DMS153 (cell line): Measurements from ENCODE around the gene ZNF282.
A peak's percentile ranks its signal among the peaks of the same experiment; 100 is the strongest.
"Not testable (repeated sequence)": the region's sequence is repeated elsewhere in the genome, so short reads cannot be mapped to it uniquely, and the experiment has no call there.

Experiments
- DNase-seq: peaks from one replicate; lab custom pipeline; 2025; lab: John Stamatoyannopoulos, UW

ZNF282 gene

DNA sequence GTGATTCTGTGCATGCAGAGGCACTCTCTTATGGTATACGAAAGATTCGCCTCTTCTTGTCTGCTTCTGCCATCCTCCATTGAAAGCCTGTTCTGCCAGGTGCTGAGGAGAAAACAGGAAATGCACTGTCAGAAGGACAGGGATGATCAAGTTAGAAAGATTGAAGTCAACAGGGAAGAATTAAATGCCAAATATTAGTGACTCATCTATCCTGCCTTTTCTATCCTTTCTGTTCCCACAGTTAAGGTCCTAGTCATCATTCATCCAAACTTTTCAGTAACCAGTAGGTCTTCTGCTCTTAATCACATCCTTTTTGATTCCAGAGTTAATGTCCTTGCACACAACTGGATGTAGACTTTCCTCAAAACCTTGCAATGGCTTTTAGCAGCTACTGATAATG is 61.8 kb downstream of the ZNF282 start:
- no peak for DNase-seq

DNA sequence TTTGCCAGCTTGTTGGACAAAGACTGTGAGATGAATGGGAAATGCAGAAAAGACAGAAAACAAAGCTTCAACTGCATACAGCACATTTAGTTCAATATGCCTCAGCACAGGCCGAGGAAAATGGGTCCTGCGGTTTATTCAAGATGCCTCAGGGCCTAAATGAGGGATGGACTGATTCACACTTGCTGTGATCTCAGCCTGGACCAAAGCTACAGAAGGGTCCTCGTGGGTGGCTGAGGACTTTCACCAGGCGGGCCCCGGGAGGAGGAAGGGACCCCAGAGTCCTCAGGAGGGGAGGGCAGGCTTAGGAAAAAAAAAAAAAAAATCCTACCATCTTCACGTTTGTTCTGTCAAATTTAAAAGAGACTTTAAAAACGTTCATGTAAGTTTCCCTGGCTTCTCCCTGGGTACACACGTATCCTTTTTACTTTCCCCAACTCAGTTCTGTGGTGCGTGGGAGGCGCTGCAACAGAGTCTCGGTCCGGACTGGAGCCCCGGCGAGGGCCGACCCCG is 66.0 kb downstream of the ZNF282 start:
- DNase-seq, result no peak

DNA sequence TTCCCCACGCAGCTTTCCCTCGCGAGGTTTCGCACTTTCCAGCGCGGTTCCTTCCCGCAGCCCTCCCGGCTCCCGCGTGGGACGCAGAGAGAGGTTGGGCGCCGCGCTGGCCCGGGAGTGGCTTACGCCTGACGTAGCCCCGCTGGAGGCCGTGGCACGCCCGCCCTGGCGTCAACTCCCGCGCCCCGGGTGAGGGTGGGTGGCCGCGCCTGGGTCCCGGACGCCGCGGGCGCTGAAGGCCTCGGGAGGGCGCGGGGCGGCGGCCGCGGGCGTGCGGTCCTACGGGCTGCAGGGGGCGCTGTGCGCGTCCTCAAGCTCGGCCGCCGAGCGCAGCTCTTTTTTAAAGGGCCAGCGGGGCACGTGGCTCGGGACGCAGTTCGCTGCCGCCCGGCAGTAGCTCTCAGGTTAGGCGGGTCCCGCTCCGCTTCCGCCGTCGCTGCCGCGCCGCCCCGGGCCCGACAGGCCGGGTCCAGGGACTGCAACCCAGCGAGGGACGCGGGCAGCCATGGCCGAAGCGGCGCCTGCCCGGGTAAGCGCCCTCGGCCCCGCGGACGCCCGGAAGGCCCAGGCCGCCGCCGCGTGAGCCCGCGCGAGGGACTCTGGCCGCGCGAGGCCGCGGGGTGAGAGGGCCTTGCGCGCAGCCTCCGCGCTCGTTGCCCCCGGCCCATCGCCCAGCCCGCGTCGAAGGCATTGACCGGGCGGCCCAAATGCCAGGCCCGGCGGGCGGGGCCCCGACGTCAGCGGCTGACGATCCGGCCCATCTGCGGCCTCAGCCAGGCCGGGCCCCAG is 66.7 kb downstream of the ZNF282 start, which contains the start of gene ZNF783:
Gene ZNF783 (plus strand): TSS at position 368 of the 789 bp plus-strand sequence. CDS start 138 bp downstream, at position 506.
- peak; percentile 77 for DNase-seq

DNA sequence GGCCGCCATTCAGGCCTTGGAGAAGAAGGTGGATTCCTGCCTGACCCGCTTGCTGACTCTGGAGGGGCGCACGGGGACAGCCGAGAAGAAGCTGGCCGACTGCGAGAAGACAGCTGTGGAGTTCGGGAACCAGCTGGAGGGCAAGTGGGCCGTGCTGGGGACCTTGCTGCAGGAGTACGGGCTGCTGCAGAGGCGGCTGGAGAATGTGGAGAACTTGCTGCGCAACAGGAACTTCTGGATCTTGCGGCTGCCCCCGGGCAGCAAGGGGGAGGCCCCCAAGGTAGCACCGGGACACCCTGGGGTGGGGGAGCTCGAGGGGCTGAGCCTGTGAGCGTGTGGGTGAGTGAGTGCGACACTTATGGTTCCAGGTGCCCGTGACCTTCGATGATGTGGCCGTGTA is 71.1 kb downstream of the ZNF282 start:
- no peak for DNase-seq

DNA sequence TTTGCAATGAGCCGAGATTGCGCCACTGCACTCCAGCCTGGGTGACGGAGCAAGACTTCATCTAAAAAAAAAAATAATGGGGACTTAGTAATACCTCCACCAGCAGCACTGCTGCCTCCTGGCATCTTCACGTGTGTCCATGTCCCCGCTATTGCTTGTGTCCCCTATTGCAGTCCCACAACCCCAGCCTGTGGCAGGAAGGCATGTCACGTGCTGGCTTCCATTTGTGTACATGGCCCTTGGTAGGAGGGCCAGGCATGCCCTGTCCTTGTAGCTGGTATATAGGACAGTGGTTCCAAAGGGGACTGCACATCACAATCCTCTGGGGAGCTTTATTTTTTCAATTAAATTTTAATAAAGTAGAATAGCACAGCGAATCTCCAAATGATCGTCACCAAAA is 72.4 kb downstream of the ZNF282 start:
- DNase-seq, result no peak

DNA sequence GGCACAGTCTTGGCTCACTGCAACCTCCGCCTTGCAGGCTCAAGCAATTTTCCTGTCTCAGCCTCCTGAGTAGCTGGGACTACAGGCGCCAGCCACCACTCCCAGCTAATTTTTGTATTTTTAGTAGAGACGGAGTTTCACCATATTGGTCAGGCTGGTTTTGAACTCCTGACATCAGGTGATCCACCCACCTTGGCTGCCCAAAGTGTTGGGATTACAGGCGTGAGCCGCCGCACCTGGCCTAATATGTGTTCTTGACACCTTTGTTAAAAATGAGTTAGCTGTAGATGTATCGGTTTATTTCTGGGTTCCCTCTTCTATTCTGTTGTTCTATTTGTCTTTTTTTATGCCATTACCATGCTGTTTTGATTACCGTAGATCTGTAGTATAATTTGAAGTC is 79.1 kb downstream of the ZNF282 start:
- not testable (repeated sequence) for DNase-seq
